ENCODE measurements around the gene PURA.

GRCh38 chr5:140174465-140175366 is 60.8 kb downstream of the PURA start, which contains the start of gene CYSTM1:
- no peak for TF ChIP-seq CTCF (IDR thresholded peaks at IDR 0.05; ENCODE audit: insufficient read depth, low read length, poor library complexity, severe bottlenecking)
- no peak for TF ChIP-seq EZH2phosphoT487 (conservative IDR thresholded peaks at IDR 0.05; ENCODE audit: low read length)

Data from SU-DHL-6 (cell line).